Stimulated activated CD8-positive, alpha-beta memory T cell treated with anti-CD3 and anti-CD28 coated beads, Interleukin-4, amount 100 ng/mL, for 4 hours (primary cell): ENCODE measurements around the gene BZW2.
"Not testable (repeated sequence)": the region's sequence is repeated elsewhere in the genome, so short reads cannot be mapped to it uniquely, and the experiment has no call there.

ENCODE experiments used
- DNase-seq, 2 donors: peaks; one replicate each; pipeline ENCODE4 v3.0.0-alpha.2; 2020; ENCODE audit warnings: low read depth in 2 of 2, low spot score in 1 of 2

BZW2 gene

DNA sequence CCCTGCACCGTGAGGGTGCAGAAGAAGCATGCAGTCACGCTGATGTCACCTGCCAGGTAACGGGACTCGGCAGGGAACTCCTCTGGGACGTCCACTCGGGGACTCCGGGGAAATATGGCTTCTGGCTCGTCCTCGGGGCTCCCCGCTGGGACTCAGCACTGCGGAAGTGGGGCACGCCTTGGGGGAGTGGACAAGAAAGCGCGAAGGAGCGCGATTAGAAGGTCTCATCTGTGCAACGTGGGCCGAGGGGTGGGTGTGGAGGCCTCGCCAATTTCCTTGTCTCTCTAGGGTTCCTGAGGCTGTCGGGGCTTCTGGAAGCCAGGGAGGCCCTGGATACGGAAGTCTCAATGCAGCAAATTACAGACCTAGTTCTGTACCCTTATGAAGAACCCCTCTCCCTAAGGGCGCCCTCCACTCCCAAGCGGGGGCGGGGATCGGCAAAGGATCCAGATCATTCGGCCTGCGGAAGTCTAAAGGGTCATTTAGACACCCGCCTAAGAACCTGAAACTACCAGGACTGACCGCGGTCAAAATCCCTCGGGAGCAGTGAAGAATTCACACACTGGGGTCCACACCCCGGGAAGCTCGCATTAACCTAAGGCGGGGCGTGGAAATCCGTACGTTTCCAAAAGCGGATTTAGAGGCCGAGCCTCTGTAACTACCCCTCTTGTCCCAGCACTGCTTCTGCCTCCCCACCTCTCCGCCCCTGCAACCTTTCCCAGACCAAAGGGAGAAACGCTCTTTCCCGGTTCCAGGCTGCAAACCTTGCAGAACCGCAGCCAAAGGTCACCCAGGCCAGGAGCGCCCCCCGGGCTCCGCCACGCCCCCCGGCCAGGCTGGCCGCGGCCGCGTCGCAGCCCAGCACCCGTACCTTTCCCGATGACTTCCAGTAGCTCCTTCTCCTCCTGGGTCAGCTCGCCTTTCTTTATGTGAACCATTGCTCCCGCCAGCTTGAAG lies 1.1 kb upstream of the BZW2 start:
- DNase-seq: peak in 1 of 2 donors; percentile 32

DNA sequence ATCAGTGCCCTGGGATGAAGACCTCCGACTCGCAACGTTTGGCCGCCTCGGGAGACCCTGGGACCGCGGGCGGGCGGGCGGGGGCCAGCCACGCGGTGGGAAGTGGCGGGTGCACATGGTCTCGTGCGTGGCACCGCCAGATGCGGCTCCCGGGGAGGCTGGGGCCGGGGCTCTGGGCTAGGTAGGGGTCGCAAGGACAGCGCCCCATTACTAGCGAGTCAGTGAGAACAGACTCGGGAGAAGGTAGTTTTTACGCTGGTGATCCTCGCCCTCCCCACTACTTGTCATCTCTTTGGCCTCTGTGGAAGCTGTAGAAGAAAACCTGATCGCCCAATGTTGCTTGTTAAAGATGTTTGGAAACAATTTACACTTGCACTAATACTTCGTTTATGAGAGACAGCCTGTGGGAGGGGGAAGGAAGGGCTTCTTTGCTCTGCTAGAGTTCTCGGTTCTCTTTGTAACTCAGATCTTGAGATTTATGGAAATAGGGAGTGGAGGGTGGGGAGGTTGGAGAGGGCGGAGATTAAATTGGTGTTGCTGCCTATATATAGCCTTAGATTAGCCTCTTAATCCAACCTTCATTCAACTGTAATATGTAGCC lies 591 bp downstream of the BZW2 start:
- DNase-seq: no peak

DNA sequence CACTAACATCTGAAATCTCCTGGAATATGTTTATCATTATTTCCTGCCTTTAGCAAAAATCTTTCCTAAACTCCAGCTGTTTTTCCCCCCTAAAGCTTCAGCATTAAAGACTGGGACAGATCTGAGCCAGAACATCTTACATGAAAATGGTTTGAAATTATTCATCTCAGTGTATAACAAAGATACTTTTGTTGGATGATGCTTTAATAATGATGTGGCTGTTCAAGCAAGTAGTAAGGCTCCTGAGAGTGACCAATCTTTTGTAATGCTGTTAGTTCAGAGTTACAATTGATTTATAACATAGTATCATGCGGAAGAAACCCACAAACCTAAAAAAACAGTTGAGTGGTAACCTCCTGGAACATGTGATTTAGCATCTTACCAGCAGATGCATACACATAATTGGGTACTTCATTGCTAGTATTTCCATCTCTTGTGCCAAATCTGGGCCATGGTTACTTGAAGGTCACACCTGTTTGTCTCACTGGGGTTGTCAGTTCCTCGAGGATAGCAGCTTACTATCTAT lies 1.5 kb downstream of the BZW2 start:
- no peak for DNase-seq

DNA sequence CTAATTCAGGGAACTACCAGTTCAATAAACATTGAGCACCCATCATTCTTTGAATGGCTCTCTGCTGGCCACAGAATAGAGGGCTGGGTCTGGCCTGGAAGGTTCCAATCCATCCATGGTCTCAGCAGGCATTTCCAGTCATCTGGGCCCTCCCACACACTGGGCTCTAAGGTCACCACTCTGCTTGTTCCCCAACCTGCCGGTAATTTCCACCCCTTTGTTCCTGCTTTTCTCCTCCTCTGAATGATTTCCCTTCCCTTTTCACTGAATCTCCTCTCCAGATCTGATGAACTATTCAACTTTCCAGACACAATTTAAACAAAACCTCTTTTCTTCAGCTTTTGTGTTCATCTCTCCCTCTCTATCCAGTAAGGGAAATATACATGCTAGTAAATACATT lies 2.6 kb downstream of the BZW2 start:
- DNase-seq: no peak

DNA sequence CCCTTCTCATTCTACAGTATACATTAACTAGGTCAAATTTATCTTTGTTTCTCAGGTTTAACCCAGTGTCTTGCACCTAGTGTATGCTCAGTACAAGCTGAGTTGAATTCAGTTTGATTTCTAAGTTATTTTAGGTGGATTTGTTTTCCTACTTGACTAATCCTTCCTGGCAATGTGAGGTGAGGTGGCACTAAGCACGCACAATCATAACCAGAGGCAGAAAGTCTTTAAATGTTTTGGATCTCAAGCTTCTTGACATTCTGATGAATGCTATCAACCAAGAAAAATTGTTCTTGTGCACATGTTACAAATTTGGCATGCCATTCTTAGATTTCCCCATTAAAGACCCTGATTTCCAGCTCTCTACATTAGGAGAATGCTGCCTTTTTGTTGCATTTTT lies 3.2 kb downstream of the BZW2 start:
- DNase-seq: no peak

DNA sequence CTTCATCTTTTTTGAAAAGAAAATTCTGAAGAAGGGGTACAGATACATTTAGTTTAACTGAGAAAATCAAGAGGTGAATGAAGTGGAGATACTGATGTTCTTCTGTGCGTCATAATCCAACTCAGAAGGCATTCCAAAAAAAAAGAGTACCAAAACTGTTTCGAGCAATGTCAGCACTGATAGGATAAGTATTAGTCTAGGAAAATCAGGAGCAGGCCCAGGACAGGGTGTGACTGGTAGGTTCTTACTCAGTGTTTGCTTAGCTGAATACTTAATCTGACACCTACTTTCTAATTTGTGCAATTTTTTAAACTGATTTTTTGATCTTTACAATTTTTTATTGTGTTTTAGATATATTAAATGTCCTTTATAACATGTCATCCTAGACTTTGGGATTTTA lies 4.3 kb downstream of the BZW2 start:
- DNase-seq: no peak

DNA sequence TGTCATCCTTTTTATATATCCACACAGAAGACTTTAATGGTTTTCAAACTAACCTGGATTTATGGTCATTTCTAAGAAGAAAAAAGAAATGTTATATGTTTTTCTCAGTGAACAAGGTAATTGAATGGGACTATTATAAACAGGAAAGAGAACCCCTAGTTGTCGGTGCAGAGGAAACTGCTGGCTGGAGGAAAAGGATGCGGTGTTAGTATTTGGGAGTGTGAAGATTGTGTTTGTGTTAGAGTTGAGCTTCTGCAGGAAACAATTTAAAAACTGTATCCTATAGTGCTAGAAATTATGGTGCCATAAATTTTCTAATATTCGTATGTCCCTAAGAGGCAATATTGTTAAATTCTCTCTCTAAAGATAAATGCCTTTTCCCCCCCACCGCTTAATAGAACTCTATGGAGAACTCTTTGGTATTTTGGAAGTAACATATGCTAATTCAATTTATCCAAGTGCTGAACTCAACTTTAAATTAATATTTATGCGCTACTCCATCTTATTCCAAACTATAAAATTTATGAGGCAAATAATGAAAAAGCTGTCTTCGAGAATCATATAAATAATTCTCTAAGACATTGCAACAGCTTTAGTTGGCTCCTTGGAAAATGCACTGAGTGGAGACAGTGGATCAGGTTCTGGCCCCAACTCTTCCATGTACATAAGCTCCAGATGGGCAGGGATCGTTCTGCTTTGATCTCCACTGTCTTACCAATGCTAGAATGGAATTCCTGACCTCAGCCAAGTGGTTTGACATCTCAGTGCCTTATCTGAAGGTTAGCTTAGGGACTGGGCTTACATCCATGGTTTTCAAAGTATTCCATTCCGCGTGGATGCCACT lies 5.6 kb downstream of the BZW2 start:
- DNase-seq: no peak

DNA sequence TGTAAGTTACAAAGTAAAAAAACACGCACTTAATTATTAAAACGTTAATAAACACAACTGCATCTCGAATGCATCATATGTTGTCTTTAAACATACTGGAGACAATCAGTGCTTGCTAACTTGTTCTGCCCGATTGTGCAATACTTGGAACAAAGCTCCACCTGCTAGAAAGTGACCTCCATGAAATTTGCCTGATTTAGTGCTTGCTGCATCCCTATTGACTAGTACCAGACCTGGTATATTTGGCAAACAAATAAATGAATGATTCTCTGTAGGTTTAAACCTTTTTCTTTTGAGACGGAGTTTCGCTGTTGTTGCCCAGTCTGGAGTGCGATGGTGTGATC lies 6.2 kb downstream of the BZW2 start:
- DNase-seq: no peak

DNA sequence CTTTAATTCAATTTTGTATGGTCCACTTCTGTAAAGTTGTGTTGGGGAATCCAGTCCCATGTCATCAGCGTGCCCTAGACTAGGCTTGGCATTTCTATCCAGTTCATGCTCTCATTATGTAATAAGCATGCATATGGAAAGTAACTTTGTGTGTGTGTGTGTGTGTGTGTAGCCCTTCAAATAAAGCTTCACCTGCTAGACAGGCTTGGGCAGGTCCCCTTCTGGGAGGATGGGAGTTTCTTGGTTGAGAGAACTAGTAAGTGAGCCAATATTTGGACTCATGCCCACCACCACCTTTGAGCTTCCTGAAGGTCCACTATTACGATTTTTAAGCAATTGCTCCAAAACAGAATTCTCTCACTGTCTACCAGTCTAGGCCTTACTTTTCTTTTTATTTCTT lies 6.9 kb downstream of the BZW2 start:
- no peak for DNase-seq

DNA sequence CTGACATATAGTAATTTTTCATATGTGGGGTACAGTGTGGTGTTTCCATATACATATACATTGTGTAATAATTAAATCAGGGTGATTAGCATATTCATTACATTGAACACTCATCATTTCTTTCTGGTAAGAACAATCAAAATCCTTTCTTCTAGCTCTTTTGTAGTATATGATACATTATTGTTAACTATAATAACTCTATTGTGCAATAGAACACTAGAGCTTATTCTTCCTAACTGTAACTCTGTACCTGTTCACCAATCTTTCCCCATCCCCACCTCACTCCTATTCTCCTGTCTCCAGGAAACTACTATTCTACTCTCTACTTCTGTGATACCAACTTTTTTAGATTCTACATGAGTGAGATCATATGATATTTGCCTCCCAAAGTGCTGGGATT lies 9.4 kb downstream of the BZW2 start:
- no peak for DNase-seq

DNA sequence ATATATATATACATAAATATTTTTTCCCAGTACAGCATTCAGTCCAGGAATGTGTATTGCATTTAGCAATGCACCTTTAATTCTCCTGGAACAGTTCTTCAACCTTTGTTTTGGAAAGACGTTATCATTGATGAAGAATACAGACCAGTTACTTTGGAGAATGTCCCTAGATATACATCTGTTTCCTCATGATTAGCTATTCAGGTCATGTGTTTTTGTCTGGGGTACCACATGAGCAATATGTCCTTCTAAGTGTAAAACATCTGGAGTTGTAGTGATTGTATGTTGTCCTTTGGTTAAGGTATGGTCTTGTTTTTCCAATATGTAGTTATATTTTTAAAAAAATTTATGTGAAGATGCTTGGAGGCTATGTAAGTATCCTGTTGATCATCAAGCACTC lies 10.2 kb downstream of the BZW2 start:
- DNase-seq: no peak

DNA sequence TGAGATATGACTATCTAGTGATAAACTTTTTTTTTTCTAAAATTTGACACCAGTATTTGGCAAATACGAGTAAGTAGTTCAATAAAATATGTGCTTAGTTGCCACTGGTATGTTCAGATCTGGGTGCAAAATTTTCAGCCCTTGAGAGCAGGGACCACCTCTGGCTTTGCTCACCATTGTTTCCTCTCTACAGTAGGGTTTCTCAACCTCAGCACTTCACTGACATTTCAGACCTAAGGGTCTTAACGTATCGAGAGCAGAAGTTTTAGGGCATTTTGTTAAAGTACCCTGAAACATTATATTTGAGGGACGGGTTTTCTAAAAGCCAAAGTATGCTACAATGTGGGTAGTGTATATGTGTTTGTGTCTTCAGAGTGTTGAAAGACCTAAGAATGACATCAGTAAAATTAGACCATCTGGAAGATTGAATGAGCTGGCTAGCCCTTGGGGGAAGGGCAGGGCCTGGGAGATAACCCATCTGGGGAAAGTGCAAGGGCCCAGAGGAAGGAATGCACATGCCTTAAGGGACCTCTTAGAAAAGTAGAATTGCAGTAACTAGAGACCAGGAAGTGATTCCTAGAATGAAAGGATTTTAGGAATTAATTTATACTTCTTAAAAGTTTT lies 11.8 kb downstream of the BZW2 start:
- no peak for DNase-seq

DNA sequence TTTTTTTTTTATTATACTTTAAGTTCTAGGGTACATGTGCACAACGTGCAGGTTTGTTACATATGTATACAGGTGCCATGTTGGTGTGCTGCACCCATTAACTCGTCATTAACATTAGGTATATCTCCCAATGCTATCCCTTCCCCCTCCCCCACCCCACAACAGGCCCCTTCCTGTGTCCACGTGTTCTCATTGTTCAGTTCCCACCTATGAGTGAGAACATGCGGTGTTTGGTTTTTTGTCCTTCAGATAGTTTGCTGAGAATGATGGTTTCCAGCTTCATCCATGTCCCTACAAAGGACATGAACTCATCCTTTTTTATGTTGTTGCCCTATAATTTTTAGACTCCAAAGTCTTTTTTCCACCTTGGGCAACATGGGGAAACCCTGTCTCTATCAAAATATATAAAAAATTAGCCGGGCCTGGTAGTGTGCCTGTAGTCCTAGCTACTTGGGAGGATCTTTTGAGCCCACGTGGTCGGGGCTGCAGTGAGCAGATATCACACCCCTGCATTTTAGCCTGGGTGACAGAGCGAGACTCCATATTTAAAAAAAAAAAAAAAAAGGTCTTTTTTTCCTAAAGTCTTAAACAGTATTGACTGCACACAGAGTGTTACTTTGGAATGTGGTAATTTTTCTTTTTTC lies 14.0 kb downstream of the BZW2 start:
- DNase-seq: not testable (repeated sequence)

DNA sequence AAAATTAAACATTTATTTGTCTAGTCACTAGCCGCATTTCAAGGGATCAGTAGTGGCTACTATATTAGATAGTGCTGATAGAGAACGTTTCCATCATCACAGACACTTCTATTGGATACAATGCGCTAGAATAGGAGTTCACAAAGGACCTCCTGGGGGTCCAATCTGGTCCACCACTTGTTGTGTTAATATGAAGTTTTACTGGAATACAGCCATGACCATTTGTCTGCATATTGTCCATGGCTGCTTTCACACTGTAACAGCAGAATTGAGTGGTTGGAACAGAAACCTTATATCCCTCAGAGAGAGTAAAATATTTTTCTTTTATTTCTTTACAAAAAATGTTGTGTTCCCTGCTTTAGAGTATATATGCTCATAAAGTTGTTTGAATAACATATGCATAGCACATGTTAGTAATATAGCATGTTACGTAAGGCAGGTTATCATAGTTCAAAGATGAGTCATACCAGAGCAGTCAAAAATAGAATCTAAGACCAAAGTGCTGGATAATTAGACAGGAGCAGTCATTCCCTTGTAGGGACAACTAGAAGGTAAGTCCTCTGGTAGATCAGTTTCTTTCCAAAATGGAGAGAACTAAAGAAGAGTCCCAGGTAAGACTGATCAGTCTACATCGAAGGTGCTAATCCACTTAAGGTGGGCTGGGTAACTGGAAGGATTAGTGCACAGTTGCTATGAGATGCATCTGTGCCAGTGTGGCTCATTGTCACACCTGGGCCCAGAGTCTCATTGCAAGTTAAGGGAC lies 14.9 kb downstream of the BZW2 start:
- DNase-seq: no peak

DNA sequence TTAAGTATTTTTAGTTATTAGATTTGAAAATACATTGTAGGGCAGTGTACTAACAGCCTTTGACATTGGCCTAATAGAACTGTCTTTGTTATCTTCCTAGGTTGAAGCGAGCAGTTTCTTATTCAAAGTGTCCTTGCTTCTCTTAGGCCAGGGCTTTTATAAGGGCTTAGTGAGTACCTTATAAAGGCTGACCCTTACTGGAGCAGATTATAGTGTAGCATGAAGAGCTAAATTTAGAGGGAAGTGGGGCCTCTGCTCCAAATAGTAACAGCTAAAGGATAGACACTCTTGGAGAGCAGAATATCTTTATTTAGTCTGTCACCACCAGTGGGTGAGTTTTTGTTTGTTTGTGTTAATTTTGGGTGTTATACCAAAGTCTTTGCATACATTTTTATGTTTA lies 15.9 kb downstream of the BZW2 start:
- no peak for DNase-seq

DNA sequence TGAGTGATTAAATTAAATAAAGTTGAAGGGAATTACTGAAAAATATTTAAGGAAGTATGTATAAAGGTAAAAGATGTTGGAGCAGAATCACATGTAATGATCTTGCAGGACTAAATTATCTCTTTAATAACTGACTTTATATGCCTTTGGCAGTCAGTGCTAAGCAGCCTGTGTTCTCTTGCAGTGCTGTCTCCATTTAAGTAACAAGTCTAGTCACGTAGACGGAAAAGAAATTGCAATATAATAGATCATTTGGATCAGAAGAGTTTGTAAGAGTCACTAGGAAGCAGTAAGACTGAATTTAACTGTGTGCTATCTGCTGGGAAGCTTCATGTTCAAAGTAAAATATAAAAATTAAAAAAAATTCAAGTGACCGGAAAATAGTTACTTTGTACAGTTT lies 21.4 kb downstream of the BZW2 start:
- DNase-seq: no peak

DNA sequence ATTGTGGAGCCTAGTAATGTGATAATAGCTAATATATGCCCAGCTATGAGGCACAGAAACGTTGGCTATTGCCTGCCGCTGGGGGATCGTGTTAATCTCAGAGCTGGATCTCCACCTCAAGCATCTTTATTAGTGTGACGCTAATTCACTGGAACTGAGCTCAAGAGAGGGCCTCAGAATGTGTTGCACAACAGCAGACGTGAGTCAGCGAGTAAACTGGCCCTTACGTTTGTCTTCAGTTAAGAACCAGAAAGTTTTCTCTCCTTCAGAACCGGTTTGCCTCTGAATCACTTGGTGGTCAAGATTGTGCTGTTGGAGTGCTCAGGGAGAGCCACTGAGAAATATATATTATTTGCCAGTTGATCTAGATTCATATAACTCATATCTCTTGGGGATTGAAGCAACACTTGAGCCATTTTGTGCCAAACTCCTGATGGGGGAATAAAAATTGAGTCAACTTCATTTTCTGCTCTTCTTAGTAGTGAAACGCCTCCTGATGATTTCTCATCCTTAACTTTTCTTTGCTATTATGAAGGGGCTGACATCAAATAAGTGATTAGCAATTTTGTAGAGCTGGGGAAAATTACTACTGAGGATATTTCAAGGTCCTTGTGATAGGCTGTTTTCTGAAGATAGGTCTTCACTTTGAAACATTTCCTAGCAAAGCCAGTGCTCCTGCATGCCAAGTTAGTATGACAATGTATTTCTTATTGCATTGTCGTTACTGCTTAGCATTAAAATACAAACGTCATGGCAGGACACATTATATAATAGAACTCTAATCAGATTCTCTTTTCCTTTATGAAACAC lies 22.3 kb downstream of the BZW2 start:
- DNase-seq: no peak

DNA sequence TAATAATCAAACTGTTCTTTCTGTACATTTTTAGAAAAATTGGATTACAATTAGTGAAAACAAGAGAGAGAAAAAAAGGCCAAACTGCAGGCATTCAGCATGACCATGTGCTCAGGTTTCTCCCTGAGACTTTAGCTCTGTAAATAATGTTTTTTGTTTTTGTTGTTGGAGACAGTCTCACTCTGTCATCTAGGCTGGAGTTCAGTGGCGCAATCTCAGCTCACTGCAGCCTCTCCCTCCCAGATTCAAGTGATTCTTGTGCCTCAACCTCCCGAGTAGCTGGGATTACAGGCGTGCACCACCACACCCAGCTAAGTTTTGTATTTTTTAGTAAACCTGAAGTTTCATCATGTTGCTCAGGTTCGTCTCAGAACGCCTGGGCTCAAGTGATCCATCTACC lies 23.0 kb downstream of the BZW2 start:
- no peak for DNase-seq

DNA sequence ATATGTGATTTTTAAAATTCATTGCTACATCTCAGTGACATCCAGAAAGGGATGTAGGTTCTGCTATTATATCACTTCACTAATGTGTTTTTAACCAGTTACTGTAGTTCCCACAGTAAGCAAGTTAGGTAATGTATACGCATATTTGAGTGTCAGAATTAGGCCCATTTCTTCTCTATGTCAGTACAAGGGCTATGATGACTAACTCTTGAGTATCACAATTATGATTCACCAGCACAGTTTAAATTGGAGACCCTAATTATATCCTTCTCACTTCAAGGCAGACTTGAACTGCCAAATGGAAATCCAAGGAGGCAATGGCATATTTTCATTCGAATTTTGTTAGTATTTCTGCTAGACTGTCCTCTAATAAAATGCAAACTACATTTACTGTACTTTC lies 23.6 kb downstream of the BZW2 start:
- DNase-seq: no peak
